GM23338 (cell line): ENCODE results near the gene DHRS7B.

Source experiments
- CTCF ChIP-seq, 2 experiments: fragments of 200-600 bp in 1 of 2; sonication (generic) in 1 of 2; conservative IDR thresholded peaks; 2 replicates each; pipeline versions ENCODE4 v1.5.1 to v1.6.1; 2016 to 2017; ENCODE audit warnings: antibody characterized with exemption in 2 of 2, low read depth in 2 of 2, mild to moderate bottlenecking in 2 of 2, moderate library complexity in 1 of 2
- EZH2phosphoT487 ChIP-seq: fragments of 200-600 bp; sonication (generic); IDR thresholded peaks from one replicate; pipeline ENCODE4 v1.8.1; 2018; ENCODE audit warnings: antibody characterized with exemption; ENCODE audit not compliant: unreplicated experiment
- POLR2AphosphoS5 ChIP-seq: IDR thresholded peaks from 2 replicates; pipeline ENCODE4 v1.6.1; 2016; ENCODE audit warnings: antibody characterized with exemption, low read depth

GRCh38 chr17:21194703-21195102 is 67.9 kb downstream of the DHRS7B start:
- TF ChIP-seq CTCF (conservative IDR thresholded peaks at IDR 0.05; ENCODE audit: low read depth in 2 of 2), result no peak
- TF ChIP-seq POLR2AphosphoS5, result no peak
- no peak for TF ChIP-seq EZH2phosphoT487
